Panc1 (cell line): ENCODE measurements around the gene ZNF281.

ENCODE experiments used
- CTCF ChIP-seq: fragments of 450-650 bp; IDR thresholded peaks from 2 replicates; pipeline ENCODE4 v1.5.1; 2017; ENCODE audit warnings: mild to moderate bottlenecking
- POLR2AphosphoS5 ChIP-seq: IDR thresholded peaks from 2 replicates; pipeline ENCODE4 v1.6.1; 2012; ENCODE audit warnings: mild to moderate bottlenecking, low read depth, low read length, moderate library complexity
- REST ChIP-seq, 2 experiments: IDR thresholded peaks; 2 replicates each; pipeline ENCODE4 v1.6.1; 2011 to 2012; ENCODE audit warnings: low read depth in 2 of 2, control low read depth in 1 of 2, low read length in 1 of 2, mild to moderate bottlenecking in 1 of 2, moderate library complexity in 1 of 2; ENCODE audit not compliant: insufficient read depth in 1 of 2

GRCh38 chr1:200369706-200370105 lies 40.1 kb downstream of the ZNF281 start:
- TF ChIP-seq REST (IDR thresholded peaks at IDR 0.05; ENCODE audit: insufficient read depth in 1 of 2, low read depth in 2 of 2, low read length in 1 of 2) (no peak), CTCF (no peak), POLR2AphosphoS5 (no peak)
